WI38 (cell line): ENCODE measurements around the gene DGAT2.

Experiments
- H3K4me3 ChIP-seq: 2 replicates; pipeline ENCODE4 v1.5.1; 2011; ENCODE audit warnings: low read depth, mild to moderate bottlenecking, control low read depth, low read length
- CTCF ChIP-seq: IDR thresholded peaks from 2 replicates; pipeline ENCODE4 v1.5.1; 2012; ENCODE audit warnings: low read depth, mild to moderate bottlenecking, control low read depth, low read length

DGAT2 gene

GRCh38 chr11:75834728-75835127 lies 66.2 kb downstream of the DGAT2 start:
- no peak overlapping the region for H3K4me3 ChIP-seq
- TF ChIP-seq CTCF = no peak

- no peak overlapping the region for H3K4me3 ChIP-seq
Observed at GRCh38 chr11:75836417-75836816, 67.8 kb downstream of the DGAT2 start.

GRCh38 chr11:75839851-75840250 lies 71.3 kb downstream of the DGAT2 start:
- no peak overlapping the region for H3K4me3 ChIP-seq
- no peak for TF ChIP-seq CTCF

More at GRCh38 chr11:75836417-75836816, 67.8 kb downstream of the DGAT2 start:
- no peak for TF ChIP-seq CTCF

GRCh38 chr11:75840522-75840921 lies 71.9 kb downstream of the DGAT2 start:
- no peak overlapping the region for H3K4me3 ChIP-seq
- no peak for TF ChIP-seq CTCF

GRCh38 chr11:75841739-75842138 lies 73.2 kb downstream of the DGAT2 start:
- TF ChIP-seq CTCF = no peak
- no peak overlapping the region for H3K4me3 ChIP-seq

GRCh38 chr11:75845324-75845723 lies 76.7 kb downstream of the DGAT2 start:
- no peak overlapping the region for H3K4me3 ChIP-seq

GRCh38 chr11:75849894-75850293 lies 81.3 kb downstream of the DGAT2 start:
- TF ChIP-seq CTCF = no peak
- H3K4me3 ChIP-seq = no peak overlapping the region

More at GRCh38 chr11:75845324-75845723, 76.7 kb downstream of the DGAT2 start:
- no peak for TF ChIP-seq CTCF
